NCI-H510A (cell line): Measurements from ENCODE around the gene ABCC8.
A peak's percentile ranks its signal among the peaks of the same experiment; 100 is the strongest.

ENCODE experiments used
- DNase-seq: peaks from one replicate; lab custom pipeline; 2025; lab: John Stamatoyannopoulos, UW

The ABCC8 gene

DNA sequence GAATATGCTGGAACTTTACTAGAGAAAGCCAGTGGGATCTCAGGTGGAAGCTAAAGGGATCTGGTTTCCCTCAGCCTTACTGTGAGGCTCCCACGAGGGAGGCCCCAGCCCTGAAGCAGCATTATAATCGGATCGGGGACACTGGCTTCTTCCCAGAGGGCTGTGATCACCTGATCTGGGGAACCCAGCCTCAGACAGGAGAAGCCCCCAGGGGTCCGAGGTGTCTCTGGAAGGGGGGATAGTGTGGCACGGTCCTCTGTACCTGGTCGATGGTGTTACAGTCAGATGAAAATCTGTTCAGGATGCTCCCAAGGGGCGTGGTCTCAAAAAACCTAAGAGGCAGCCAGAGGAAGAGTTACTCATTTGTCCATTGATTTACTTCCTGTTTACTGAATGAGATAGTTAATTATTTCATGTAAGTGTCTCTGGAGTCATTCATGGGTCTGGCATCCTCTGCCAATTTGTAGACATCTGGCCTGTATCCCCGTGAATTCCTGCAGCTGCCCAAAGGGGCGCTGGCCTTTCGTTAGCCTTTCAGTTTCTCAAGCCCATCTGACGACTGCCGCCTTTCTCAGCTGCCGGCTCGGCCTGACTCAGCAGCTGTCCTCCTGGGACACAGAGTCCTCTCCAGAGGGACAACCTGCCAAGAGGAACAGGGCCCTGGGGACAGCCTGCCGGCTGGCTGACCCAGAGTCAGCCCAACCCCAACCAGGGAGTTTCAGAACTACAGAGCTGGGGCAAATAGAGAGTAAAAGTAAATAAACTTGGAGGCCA is 71.2 kb downstream of the ABCC8 start:
- no peak for DNase-seq

DNA sequence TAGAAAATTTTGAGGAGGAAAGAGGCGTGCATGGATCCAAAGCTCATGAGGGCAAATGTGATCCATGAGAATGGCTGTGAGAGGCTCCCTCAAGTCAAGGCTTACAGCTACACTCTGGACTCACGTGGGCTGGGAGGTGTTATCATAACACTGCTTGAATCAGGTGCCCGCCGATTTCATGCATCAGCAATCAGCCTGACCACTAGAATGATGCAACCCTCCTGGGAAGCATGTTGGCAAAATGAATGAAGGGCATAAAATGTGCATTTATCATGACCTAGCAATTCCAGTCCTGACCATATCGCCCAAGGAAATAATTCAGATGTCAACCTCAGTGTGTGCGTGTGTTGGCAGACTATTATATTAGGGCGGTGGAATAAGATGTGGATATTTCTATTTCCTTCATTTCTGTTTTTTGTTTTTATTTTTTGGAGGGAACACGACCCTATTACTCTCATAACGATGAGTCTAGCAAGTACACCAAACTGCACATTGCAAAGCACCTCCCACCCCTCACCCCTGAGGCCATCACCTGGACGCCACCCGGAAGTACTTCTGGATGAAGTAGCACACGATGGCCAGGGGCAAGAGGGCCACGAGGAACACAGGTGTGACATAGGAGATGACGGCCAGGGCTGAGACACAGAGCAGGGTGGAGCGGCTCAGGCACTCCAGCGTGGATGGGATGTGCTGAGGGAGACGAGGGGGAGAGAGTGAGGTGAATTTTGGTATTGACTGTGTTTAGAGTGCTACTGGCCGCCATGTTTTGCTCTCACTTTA is 72.5 kb downstream of the ABCC8 start:
- DNase-seq: no peak

DNA sequence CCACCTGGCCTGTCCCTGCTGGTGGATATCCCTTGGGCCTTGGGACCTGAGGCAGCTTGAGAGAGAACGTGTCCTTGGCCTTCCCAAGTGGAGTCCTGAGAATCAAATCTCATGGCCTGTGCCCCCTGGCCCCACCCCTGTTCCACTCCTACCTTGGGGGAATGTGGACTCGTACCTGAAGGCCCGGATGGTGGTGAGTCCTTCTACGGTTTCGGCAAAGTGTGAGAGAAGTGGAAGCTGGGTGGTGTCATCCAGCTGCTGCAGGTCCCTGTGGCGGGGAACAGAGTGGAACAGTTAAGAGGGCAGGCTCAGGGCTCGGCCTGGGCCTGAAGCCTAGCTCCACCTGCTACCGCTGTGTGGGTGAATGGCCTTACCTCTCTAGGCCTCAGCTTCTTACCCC is 74.2 kb downstream of the ABCC8 start:
- no peak for DNase-seq

DNA sequence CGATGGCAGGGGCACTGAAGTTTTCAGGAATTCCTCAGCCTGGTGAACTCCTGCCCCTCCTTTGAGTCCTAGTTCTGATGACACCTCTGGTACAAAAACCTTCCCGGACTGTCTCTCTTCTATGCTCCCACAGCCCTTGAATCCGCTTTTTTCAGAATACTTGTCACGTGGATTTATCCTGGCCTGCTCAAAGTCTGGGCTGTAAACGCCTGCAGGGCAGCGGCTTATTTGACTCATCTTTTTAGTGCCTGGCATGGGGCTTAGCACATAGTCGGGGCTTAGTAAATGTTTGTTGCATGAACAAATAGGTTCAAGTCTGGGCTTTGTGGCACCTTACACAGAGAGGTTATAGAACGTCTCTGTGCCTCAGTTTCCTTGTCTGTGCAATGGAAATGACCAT is 74.8 kb downstream of the ABCC8 start:
- no peak for DNase-seq

DNA sequence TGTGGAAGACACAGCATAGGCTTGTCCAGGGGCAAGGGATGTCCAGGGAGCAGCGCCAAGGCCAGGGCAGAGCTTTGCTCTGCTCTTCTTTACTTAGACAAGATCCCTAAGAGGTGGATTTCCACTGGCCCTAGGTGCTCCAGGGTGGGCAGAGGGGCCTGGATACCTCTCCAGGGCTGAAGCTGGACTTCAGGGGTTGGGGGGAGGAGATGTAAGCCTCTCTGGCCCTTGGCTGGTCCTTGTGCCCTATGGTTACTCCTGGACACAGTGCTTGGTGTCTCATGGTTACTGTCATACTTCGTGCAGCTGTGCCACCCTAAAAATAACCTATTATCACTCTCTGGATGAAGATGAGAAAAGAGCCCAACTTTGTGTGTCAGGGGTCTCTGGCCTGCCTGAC is 75.3 kb downstream of the ABCC8 start:
- DNase-seq: no peak

DNA sequence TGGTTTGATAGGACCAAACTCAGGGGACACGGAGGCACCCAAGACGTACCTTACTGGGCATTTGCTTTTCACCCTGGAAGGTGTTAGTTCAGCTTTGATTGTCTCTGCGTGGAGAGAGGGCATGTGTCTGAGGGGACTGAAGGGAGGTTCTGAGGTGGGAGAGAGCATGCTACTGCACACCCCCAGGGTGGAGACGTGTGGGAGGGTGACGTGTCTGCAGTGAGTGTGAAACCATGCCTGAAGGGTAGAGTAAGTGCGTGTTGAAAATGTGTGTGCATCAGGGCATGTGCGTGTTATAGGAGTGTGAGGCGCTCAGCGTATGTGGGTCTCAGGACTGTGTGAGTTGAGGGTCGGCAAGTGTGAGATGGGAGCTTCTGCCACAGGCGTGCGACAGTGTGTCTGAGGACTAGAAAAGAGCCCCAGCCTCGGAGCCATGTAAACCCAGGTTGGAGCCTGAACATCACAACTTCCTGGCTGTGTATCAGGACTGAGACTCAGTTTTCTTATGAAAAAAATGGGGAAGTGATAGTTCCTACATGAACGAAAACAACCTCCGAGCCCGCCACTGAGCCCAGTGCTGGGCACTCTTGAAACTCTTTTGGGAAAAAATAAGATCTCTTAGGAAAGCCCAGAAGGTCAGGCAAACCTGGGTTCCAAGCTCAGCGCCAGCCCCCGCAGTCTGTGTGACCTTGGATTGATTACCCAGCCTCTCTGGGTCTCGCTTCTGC is 76.4 kb downstream of the ABCC8 start:
- DNase-seq: no peak

DNA sequence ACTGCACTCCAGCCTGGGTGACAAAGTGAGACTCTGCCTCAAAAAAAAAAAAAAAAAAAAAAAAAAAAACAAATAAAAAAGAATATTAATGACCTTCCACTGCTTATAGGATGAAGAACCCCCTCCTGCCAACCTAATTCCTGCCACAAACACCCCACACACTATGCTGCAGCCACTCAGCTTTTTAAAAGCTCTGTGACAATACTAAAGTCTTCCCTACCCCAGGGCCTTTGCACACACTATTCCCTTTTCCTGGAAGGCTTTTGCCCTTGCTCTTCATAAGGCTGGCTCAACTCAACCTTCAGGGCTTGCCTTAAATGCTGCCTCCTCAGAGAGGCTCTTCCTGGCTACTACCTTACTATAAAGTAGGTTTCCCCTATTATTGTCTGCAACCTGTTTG is 77.4 kb downstream of the ABCC8 start:
- no peak for DNase-seq

DNA sequence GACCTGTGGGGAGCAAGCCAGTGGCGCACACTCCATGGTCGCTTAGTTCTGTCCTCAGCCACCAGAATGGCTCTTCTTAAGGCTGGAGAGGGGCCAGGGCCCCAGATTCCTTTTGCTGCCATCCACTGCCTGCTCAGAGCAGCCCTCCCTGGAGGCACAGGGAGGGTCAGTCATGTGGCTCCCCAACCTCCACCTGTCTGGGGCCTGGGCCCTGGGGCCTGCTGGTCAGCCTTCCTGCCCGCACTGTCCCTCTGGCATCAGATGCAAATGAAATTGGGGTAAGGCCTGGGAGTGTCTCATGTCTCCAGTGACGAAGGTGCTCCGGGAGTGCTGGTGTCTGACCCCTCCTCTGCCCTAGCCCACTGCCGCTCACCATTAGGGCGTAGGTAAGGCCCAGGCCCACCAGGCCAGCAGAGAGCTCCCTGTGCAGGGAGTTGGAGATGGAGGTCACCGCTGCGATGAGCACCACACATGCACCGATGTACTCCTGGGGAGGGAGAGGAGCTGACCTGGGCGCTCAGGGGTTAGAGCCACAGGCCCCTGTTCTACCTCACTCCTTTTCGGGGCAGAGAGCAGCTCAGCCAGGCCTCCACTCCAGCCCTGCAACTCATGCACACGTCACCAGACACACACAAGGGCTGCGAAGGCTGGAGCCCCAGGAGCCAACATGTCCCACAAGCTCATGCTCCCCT is 79.2 kb downstream of the ABCC8 start:
- DNase-seq: no peak

DNA sequence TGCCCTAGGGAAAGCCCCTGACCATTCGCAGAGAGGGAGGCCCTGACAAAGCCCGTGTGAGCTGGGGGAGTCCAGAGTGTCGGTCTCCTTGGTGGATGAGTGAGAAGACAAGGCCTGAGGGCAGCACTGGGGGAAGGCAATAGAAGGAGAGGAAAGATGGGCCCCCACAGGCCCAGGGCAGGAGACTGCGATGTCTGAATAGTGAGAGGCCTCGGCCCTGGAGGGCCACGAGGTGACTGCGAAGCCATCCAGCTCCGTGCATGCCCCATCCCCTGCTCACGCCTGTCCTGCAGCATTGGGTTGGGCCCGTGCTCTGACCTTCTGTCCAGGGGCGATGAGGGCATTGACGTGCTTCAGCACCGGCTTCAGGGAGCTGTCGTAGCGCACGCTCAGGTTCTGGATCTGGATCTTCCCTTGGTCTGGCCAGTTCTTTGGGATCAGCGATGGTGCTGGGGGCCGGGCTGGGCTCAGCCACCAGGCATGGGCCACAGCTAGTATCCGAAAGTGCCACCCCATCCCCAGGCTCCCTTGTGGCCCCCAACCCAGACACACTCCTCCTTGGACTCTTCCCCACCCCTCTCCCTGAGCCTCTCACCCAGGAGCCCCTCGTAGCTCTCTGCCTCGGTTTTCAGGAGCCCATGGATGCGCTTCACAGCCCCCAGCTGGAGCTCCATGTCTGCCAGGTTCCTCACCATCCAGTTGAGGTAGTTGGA is 79.9 kb downstream of the ABCC8 start:
- no peak for DNase-seq

DNA sequence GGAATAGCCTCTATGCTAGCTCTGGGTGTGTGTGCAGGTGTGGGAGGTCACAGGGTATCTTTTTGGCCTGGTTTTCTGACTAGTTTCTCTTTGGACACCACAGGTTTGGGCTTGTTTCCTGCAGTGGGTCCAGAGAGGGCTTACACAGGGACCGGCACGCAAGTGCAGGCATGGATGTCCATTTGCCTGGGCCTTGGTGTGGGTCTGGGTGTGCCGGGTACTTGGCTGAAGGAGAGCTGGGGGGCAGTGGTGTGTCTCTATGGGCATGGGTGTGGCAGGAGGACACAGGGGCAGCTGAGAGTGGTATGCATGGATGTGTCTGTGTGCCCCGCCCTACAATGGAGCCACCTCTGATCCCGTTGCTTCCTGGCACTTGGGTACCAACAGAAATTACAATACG is 80.7 kb downstream of the ABCC8 start:
- DNase-seq: no peak

DNA sequence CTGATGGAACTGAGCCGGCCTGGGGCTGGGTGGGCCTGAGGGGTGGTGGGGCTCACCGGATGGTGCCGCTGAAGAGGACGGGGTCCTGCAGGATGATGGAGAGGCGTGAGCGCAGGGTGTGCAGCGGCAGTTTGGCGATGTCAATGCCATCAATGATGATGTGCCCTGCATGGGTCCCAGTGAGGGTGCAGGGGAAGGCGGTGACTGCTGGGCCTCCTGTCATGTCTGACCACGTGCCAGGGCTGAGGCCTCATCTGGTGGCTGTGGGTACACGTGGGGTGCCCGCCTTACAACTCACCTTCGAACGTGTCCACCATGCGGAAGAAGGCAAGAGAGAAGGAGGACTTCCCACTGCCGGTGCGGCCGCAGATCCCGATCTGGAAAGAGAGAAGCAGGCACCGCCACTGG is 81.1 kb downstream of the ABCC8 start:
- no peak for DNase-seq

DNA sequence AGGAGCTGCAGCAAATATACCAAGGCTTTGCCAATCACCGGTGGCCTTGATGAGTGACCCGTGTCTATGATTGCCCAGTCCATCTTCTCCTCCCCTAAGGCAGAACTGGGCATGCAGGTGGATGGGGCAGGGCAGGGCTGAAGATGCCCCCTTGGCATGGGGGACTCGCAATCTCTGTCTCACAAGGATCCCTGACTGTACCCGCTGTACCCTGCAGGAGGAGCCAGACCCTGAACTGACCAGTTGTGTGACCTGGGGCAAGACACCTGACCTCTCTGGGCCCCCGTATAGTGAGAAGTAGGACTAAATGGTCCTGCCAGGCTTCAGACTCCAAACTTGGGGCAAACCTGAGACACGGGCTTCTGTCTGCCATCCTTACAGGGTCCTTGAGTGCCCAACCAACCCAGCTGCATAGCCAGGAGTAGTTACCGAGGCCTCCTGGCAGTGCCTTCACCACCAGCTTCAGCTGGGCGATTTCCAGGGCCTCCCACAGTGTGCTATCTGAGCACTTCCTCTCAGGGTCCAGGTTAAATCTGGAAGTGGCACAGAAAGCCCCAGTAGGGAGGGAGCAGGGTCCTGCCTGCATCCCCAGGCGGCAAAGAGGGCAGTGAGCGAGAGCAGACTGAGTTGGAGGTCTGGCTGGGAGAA is 81.8 kb downstream of the ABCC8 start:
- no peak for DNase-seq

DNA sequence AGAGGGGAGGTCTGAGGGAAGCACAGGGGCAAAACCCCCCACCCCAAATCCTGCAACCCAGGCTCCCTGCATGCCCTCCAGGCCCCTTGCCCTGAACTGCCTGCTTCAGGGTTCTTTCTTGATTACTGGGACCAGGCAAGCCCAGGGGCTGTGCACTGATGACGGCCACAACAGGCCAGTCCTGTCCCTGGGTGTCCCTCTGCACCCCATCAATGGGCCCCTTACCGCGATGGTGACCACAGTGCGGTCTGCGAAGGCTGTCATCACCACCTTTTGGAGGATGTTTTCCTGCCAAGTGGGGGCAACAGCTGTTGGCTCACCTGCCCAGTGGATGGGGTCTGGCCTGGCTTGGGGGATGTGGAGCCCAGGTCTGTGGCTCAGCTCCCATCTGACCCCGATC is 83.2 kb downstream of the ABCC8 start:
- no peak for DNase-seq

DNA sequence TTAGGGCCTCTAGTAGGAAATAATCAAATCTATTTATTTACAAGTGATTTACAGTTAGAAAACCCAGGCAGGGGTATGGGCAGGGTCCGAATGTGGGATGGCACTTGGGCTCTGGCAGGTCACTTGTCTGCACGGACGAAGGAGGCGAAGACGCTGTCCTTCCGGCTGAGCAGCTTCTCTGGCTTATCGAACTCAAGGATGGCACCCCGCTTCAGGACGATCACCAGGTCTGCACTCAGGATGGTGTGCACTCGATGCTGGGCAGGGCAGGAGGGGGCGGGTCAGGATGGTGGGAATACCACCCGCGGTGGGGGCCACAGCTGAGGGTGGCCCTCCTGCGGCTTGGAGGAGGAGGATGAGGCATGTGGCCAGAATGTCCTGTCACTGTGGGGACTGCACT is 83.8 kb downstream of the ABCC8 start:
- DNase-seq: no peak

DNA sequence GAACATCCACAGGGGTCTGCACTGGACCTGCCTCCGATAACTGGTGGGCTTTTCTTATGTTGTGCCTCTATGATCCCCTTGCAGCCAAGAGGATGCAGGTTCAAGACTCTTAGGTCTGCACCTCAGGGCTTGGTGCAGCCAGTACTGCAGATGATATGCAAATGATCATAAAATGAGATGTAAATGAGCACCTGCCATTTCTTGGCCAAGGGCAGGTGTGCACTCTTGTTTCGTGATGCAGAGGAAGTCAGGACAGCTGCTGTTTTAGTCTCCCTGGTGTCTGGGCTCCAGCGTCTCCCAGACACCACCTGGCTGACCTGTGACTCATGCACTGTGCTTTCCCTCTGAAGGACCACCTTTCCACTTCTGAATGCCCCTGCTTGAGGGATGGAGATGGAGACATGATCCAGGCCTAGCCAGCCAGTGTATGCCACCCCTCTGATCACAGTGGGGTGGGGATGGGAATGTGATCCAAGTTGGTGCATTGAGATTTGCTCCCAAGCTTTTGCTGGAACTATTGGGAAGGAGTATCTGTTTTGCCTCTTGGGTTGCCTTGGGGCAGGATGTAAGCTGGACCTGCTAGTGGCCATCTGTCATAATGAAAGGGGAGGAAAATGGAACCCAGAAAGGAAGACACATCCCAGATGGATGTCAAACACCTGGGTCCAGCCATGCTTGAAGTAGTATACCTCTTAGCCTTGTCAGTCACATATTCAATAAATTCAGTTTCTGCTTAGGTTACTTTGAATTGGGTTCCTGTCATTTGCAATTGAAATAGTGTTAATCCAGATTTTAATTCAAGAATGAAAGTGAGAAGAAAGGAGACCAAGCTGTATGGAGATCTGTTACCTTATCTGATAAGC is 84.9 kb downstream of the ABCC8 start:
- peak; percentile 66 for DNase-seq

DNA sequence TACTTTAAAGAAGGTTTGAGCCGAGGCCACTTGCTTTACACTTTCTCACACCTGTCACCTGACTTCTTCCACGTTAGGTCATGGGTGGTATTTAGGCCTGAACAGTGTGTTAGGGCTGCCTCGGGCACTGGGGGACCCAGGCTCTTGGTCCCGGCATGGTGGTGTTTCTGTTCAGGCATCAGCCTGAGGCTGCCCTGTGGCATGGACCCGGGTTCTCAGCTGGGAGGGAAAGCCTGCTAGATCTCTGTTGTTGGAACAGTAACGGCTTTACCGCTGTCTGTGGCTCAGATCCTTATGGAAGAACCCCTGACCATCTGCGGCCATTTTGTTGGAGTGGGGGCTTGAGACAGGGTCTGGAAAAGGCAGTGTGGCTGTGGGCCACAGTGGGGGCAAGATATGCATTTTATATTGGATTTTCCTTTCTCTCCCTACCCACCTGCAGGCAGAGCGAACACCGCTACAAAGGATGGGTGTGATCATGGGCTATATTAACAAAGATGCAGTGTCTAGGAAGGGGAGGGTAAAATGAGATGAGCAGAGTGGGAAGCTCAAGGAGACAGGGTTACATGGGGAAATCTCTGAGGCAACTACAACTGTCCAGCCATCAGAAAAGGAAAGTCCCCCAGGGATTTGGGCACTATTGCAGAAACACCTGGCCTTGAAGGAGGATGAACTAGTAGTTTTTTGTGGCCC is 86.5 kb downstream of the ABCC8 start:
- no peak for DNase-seq

DNA sequence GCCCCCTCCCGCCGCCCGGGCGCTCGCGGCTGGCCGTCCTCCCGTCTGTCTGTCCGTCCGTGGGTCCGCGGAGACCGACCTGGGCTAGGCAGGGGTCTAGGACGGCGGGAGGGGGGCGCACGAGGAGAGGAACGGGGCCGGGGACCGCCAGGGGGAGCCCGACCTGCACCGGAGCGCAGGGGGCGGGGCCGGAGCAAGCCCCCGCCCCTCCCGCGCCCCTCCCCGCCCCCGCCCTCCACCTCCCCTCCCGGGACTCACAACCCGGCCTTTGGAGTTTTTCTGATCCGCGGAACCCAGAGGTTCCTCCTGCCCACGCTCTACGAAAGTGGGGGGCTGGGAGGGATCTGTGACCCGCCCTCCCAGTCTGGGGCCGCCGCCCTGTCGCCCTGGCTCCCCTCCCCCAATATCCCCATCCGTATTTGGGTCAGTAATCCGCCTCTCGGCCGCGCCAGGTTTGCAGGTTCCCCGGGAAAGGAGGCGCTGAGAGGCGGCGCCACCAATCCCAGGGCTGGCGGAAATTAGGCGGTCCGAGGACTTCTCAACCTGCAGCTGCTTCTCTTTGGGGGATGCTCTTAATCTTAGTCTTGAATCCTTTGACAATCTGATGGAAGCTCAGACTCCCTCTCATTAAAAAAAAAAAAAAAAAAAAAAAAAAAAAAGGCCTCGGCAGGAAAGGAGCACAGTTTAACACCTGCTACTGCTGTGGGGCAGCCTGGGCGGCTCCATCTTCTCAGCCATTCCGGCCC is 87.3 kb downstream of the ABCC8 start:
- peak; percentile 53 for DNase-seq

DNA sequence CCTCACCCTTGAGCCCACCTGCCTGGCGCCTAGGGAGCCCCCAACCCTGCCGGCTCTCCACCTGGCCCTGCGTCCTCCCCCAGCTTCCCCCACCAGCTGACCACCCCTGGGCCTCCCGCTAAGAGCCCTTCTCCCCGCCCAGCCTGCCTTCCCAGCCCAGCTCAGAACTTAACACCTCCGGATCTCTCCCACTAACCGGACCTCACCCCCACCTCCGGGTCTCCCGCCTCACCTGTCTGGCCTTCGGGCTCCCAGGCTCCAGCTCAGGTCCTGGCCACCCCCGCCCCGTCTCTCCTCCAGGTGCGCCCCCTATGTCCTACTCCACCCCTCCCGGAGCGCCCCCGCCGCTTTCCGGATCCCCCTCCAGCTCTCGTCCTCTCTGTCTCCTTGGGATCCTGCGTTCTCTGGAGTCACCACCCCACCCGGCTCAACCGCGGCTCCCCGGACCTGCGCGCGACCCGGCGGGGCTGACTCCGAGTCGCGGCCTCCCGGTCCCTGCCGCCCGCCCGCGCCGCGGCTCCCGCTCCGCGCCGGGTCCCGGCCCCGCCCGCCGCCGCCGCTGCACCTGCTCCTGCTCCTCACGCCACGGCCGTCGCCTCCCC is 87.9 kb downstream of the ABCC8 start, which contains the start of gene KCNJ11:
Gene KCNJ11, minus strand, starts transcription at position 51 of the 602 bp plus-strand sequence. CDS start 568 bp downstream, outside the sequence.
- no peak for DNase-seq
